M059J (cell line): ENCODE data around the gene ATXN7L1. TPM values are rescaled to one million over a fixed set of nuclear protein-coding genes. Genes with fewer than 3 reads are reported as not detected.

ENCODE experiments used
- DNase-seq: peaks from one replicate; pipeline ENCODE4 v3.0.0-alpha.2; 2012; ENCODE audit warnings: low read depth
- total RNA-seq: library from RNA; depleted of rRNA; stranded (reverse); fragments of >200 nt; shearing (Covaris generic); gene quantifications from 2 replicates; pipeline ENCODE4 v1.2.3, GENCODE V29; 2014

Gene ATXN7L1
- total RNA-seq, 1 experiment from 2014 or later = 7.7 TPM

DNA sequence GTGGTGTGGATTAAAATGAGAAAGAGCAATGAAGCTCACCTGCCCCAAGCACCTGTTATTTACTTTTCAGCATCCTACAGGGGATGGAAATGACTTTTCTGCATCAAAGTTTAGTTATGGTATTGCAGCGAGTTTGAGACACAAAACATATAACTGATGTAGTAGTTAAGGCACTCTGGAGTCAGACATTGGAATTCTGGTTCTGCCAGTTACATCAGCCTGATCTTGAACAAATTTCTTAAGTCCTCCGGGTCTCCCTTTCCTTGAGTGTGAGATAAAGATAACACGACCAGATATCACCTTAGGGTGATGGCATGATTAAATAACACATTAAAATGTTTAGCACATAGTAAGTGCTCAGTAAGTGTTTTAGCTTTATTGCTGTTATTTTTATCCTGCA, 97.4 kb downstream of the ATXN7L1 start:
- no peak for DNase-seq

DNA sequence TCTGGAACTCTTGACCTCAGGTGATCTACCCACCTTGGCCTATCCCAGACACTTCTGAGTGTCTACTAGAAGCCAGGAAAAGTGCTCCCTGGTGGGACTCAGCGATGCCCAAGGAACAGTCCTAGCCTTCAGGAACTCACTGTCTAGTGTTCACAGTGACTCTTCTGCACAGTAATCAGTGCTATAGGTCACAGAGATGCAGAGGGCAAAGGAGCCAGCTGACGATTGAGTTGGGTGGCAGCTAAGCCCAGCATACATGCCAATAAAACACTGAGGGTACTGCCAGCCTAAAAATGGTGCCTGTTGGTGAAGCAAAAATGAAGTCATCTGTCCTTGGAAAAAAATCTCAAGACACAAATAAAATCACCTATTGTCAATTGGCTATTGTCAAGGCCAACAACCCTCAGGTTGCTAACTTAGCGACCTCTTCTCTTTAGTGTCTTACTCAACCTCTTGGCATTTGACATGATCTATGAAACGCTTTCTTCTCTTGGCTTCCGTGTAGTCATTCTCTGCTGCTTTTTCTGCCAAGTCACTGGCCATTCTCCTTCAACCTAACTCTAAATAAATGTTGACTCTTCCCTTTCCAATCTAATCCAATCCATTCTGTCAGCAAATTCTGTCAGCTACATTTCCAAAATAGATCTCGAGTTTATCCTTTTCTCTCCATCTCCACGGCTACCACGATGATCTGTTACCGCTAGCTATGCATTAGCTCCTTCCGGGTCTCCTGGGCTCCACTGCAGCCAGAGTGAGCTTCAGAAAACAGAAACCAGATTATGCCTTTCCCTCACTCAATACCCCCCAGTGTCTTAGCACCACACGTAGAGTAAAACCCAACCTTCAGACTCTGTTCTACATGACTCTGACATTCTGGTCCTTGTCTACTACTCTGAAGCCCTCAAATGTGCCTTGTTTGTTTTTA, 99.2 kb downstream of the ATXN7L1 start:
- peak; percentile 90 for DNase-seq

DNA sequence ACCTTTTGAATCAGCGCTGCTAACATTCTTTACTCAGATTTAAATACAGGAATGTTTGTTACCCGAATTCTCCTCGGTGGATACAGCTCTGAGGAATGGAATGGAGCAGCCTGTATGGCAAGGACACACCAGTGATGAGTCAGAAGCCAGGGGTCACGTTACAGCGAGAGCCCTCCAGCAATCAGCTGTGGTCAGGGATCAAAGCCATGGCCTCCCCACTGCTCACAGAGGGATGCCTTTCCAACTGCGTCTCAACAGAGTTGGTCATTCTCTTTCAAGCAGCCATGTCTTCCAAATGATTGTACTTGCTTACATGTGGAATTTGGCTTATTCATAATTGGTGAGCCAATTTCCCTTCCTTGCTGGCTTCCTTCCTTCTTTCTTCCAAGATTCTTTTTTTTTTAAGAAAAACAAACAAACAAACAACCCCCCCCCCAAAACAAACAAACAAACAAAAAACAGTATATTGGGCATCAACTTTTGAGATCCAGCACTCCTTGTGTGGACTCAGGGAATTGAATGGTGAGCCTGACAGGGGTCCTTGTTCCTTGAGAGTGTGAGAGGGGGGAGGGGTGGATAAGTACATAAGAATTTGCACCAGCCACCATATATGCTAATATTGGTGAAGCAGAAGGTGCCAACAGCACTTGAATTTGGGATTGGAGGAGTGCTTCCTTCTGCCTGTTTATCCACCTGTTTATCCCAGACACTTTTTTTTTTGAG, 100.2 kb downstream of the ATXN7L1 start:
- DNase-seq = peak; percentile 100

DNA sequence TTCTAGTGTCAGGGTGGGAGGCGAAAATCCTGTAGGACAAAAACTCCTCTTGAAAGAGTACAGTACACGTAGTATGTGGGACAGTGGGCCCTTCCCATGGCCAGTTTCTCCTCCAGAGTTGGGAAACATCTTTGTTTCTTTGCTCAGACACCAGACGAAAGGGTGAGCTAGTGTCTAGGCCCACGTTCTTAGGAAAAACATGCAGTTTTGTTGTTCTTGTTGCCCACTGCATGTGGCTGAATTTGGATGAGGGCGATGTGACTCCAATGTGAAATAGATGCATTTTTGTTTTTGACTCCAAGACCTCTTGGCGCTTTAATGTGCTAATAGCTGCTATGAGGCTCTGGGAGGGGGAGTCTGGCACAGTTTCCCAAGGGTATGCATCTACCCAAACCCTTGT, 100.8 kb downstream of the ATXN7L1 start:
- DNase-seq = no peak

DNA sequence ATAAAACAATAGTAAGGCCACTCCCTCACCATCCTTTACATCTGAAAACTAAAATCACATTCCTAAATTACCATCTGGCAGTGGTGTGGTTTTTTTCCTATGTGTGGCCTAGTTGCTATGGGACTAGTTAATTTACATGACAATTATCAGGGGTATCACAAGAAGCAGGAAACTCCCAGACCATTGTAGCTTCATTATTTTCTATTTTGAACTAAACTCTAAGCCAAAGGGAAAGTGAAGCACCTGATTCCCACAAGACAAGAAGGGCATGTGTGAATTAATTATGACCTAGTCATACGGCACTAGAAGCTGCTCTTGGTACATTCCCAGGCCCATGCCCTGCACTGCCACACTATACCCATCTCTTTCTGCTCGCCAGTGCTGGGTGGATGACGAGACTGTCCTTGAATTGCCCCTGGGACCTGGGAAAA, 103.4 kb downstream of the ATXN7L1 start:
- peak; percentile 57 for DNase-seq

DNA sequence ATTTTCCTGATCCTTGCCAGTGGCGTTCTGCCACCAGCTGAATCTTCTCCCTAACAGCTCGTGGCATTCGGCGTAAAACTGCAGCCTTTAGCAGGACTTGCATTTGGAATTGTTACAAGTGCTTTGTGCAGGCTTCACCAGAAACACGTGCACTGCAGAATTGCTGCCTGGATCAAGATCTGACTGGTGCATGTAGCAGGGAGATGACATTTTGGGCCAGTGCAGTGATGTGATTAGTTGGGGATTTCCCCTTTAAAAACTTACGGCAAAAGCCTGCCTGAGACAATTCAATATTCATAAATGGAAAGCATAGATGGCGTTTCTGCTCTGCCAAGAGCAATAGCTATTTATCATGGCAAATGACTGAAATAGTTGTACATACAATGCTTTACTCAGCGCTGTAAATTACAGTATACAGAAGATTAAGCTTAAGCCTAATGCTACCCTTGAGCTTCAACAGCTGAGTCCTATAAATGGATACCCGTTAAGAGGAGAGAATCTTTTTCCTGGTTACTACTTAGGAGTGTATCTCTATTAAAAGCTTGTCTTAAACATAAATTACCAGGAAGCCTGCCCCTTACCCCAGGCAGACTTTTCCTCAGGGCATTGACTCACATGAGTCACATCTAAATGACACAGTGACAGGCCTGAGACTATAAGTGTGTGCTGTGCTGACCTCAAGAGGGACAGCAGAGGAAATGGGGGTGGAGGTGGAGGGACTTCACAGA, 106.3 kb downstream of the ATXN7L1 start:
- DNase-seq = peak; percentile 92

DNA sequence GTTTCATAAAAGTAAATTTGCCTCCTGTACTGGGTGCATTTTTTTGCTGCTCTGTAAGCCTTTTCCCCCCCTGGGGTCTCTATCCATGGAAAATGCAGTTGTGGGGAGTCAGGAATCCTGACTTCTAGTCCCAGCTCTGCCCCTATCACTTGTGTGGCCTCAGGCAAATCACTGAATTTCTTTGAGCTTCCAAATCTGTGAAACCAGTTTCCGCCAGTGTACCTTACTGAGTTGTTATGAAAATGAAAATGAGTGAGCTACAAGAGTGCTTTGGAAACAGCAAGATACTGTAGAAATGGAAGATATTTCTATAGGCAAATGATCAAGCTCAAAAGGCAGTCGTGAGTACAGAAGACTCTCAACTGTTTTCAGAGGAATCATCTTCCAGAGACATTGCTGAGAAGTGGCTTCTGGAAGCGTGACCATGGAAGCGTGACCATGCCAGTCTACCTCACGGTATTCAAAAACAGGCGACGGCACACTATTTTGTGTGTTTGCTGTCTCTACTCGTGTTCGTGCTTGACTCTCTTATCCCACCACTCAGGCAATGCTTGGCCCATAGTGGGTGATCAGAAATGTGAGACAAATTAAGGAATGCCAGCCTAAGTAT, 107.4 kb downstream of the ATXN7L1 start:
- no peak for DNase-seq

DNA sequence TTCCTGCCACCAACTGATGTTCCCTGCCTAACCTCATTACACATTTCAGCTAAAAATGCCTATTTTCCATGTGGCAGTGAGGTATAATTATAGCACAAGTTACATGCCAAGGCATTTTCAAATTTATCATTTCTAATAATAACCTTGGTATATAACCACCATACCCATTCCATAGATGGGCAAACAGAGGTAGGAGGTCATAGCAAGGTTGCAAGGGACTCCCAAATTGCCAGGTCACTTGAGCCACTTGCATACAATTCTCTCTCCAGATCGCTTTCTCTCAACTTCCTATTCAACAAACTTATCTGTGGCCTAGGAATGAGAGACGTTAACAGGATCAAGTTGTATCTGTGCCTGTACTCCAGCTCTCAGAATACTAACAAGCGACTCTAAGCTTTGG, 108.3 kb downstream of the ATXN7L1 start:
- no peak for DNase-seq

DNA sequence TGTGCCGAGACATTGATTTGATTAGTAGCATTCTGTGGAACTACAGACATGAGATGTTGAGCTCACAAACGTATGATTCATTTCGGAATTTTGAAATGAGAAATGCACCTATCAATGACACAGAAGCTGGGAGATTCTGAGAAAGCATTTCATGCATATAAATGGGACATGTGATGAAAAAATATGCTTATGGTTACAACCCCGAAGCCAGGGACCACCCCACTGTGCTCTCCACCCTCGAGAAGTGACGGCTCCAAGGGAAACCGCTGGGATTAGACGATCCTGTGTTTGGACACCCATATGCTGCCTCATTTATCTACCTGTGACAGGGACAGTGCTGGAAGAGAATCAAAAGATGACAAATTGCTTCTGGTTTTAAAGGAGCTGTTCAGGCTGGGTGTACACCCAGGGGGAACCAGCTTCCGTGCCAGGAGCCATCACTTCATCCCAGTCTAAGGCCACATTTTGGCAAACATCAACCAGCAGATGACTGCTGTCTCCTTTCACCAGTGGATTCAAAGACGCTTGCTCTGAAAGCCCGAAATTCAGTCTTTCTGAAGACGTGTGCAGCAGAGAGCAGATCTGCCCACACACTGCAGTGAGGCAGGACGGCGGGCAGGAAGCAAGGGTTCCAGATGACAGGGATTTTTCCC, 109.9 kb downstream of the ATXN7L1 start:
- no peak for DNase-seq

DNA sequence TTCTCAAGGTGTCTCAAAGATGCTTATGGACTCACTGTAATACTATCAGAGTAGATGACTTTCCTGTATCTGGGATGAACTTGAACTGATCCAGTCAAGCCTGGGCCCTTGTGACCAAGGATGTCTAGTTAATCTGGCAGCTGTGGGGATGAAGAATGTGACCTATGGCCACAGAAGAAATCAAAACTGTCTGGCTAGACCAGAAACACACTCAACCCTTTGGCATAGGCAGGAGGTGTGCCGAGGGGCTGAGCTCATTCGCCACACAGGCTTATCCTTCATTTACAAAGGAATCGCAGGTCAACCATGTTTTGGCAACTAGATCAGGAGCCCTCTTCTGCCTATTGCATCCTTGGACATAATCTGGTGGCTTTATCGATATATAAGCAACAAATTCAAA, 110.6 kb downstream of the ATXN7L1 start:
- no peak for DNase-seq

DNA sequence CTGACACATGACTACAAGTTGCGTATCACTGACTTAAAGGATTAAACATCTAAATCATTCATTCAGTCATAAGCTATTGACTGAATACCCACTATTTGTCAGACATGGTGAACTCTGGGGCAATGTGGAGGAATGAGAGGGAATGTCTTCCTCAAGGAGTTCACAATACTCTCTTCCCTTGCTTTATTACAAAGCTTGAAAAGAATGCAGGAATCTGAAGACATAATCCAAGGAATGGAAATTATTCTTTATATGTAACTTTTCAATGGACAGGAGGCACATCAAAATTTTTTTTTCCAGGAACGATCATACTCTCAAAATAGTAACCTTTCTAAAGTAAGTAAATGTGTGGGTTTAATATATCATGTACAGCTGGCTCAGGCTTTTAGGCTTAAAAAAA, 111.9 kb downstream of the ATXN7L1 start:
- no peak for DNase-seq

DNA sequence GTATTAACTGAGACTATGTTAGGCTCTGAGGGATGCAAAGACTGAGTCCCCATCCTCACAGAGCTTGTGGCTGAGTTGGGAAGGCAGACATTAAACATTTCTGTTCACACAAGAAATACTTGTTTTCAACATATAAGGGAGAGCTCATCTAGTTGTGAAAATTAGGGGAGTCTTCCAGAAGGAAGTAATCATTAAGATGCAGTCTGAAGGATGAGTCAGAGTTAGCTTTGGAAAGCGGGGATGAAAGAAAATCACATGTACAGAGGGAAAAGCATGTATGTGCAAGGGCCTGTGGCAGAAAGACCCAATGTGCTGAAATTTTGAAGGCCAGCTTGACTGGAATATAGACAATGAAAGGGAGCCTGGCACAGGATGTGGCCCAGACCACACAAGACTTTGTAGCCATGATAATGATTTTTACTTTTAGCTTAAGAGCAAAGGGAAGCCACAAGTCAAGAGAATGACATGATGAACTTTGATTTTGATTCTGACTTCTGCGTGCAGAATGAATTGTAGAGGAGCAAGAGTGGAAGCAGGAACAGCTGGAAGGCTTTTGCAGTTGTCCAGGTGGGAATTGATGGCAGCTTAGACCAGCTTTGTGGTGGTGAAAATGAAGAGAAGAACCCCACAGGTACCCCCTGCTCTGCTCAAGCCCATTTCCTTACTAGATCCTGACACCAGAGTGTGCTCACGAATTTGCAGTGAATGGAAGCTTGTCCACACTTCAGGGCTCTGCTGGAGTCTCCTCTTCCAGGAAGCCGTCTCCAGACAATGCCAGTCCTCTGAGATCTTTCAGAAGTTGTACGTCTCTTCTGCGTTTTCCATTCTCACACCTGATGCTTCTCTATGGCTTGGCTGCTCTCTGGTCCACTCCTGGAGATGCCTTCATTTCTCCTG, 115.6 kb downstream of the ATXN7L1 start:
- no peak for DNase-seq

DNA sequence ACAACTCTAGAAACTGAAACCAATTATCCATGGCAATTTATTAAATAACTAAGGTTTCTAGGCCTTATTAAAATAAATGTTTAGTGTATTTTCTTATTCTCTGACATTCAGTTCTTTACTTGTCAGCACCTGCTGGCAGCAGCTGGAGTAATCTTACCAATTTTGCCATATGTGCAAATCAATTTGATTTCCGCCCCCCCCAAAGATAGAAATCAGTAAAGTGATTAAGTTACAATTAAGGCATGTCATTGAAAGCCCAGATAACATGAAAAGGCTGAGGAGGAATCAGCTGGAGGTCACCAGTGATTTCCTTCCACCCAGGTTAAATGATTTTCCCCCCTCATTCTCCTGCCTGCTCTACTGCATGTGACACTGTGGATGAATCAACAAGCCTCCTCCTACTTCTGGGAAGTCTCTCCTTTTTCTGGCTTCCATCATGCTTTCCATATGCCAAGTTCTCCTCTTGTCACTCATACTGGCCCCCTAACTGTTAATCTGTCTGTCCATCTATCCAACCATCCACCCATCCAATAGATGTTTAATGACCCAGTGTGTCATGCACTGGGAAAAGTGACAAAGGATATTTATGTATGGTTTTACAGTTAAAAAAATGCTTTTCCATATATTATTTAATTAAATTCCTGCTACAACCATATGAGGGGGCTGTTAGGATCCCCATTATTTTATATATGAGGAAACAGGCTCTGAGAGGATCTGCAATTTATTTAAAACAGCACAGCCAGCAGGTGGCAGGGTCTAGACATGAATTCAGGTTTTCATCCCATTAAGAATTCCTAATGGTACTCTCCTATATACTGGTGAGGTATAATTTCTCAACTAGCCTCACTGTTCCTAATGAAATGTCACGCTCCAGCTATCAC, 116.5 kb downstream of the ATXN7L1 start:
- DNase-seq = peak; percentile 67

DNA sequence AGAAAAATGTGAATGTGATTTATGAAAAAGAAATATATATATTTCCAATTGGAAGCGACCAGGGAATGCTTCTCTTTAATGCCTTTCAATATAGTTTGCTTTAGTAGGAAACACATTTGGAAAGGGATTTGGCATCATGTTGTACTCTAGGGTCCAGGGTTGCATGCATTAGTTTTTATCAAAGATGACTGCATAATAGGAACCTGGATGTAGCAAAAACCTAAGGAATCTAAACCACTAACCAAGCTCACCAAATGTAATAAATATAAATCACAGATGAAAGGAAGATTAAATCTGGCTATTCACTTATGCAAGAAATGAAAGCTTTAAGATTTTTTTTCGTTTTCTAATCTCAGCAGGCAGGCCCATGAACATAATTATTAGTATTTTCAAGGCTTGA, 120.0 kb downstream of the ATXN7L1 start:
- DNase-seq = no peak

DNA sequence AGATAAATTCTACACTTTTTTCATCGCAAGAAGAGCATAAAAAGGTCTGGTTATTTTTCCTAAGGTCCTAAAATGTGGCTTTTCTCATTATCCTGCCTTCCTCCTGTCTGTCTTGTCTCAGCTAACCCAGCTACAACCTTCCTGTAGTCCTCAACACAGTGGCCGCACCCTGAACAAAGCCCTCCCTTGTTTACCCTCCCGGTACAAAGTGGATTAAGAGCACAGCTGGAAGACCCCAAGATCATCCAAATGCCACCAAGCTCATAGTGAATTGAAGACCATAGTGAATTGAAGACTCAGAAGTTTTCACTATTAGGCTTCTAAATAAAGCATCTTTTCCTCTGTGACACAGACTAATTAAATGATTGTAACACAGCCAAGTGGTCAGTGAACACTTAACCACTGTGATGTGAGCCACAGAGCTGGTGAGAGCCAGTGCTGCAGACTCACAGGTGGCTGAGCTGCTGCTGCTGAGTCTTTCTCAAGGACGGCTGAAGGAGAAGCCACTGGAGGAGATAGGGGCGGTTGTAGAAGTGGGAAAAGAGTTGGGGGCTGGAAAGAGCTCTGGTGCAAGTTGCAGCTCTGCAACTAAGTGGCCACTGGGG, 123.6 kb downstream of the ATXN7L1 start:
- no peak for DNase-seq

DNA sequence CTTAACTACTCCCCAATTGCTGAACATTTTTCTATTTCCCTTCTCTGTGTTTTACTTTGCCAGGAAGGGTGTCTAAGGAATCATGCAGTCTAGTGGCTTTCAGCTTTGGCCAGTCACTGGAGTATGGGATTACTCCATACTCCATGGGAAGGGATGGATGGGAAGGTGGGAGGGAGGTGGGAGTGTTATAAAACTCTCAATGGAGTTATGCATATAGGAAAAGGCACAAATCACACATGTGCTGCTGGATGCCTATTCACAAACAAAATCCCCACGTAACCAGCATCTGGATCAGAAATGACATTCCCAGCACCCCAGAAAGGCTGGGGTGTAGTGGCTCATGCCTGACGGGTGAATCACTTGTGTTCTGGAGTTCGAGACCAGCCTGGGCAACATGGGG, 125.3 kb downstream of the ATXN7L1 start:
- no peak for DNase-seq

DNA sequence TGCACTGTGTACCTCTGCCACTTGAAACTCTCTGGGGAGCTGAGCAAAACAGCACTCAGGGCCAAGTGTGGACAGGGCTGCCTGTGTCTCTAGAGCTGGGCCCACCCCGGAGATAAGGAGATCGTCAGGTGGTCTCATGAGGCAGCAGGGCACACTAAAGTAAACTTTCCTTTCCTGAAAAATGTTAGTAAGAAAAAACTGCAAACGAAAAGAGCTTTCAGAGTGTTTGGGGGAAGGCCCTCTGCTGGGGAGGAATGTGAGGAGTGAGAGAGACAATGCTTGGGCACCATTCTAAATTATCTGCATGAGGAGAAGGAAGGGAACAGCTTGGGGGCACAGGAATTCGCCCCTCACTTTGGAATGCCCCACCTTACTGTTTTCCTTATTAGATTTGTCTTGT, 127.7 kb downstream of the ATXN7L1 start:
- no peak for DNase-seq

DNA sequence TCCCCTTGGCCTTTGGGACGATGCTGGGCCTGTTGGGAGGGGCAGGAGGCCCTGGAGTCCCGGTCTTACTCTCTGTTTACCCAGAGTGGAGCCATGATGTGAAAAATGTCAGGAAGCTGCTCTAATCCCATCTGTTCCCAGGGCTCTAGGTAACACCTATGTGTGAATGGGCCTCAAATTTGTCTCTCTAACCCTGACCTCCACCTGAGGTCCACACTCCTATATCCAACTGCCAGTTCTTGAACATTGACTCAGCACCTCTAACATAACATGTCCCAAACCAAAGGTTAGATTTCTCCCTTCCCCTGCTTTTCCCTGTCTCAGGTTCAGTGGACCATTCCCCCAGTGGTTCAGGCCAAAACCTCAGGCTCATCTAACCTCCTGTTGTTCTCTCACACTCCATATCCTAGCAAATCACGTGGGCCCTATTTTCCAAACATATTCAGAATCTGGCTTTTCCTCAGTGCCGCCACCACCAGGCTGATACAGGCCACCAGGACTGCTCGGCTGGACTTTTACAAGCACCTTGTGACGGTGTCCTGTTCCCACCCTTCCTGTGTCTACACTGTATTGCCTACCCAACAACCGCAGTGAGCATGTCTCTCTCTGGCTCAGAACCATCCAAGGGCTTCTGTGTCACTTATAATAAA, 130.6 kb downstream of the ATXN7L1 start:
- DNase-seq = no peak
